Activated T-cell treated with anti-CD3 and anti-CD28 coated beads, Interleukin-2, amount 50 U/mL, for 72 hours (primary cell): ENCODE data around the gene PCED1B. TPM values are rescaled to one million over a fixed set of nuclear protein-coding genes. Genes with fewer than 3 reads are reported as not detected.

ENCODE experiments used
- ATAC-seq, 2 donors: fragments of 150-1000 bp; cut with Tn5 transposase; replicated peaks in 1 of 2; 2 replicates each; pipeline ENCODE4 v1.10.0; 2021; ENCODE audit warnings: moderate library complexity in 2 of 2, mild to moderate bottlenecking in 1 of 2
- DNase-seq, 2 donors: peaks; one replicate each; pipeline ENCODE4 v3.0.0; 2021 to 2022; ENCODE audit warnings: mixed read lengths in 1 of 2
- H3K27ac Mint-ChIP-seq: one replicate; pipeline ENCODE4 v1.8.0; 2022; ENCODE audit warnings: mild to moderate bottlenecking, moderate library complexity, mixed read lengths
- H3K27me3 Mint-ChIP-seq: one replicate; pipeline ENCODE4 v1.8.0; 2022; ENCODE audit warnings: low read depth, mixed read lengths
- H3K36me3 Mint-ChIP-seq, 2 donors: one replicate each; pipeline ENCODE4 v1.8.0; 2022; ENCODE audit warnings: mixed read lengths in 2 of 2, mild to moderate bottlenecking in 1 of 2; ENCODE audit not compliant: insufficient read depth in 2 of 2
- H3K4me1 Mint-ChIP-seq: one replicate; pipeline ENCODE4 v1.8.0; 2022; ENCODE audit warnings: low read depth, mixed read lengths
- H3K4me3 Mint-ChIP-seq, 2 donors: one replicate each; pipeline ENCODE4 v1.8.0; 2022; ENCODE audit warnings: mild to moderate bottlenecking in 2 of 2, mixed read lengths in 2 of 2, moderate library complexity in 2 of 2
- H3K9me3 Mint-ChIP-seq, 2 donors: one replicate each; pipeline ENCODE4 v1.8.0; 2022; ENCODE audit warnings: mixed read lengths in 2 of 2
- total RNA-seq, 2 donors: library from RNA; stranded (reverse); gene quantifications; one replicate each; pipeline ENCODE4 v1.2.3, GENCODE V29; 2022

Gene PCED1B
- total RNA-seq, 2 donors from 2014 or later = 73.6 to 91.8 TPM

DNA sequence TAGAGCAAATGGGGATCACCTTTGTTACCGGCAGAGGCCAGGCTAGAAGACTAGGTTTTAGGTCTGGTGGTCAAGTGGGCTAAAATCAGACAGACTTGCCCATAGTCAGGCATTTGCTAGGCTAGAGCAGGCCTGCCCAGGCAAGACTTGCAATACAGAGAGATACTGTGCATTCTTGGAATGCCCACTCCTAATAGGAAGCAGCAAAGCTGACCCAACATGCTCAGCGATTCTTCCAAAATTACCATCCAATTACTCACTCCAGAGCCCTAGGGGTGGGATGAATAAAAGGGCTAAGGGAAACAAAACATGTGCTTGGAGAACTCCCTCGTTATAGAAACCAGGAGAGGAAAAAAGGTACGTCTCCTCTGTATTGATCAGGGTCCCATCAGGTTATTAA is 188.2 kb downstream of the PCED1B start:
- H3K4me3 Mint-ChIP-seq = no peak overlapping the region
- peaks cover 61% of the 10 kb centered on the region for H3K4me1 Mint-ChIP-seq
- H3K36me3 Mint-ChIP-seq = peaks cover 4 to 6% of the 10 kb centered on the region in 2 donors
- no peak for ATAC-seq
- no peaks in the 10 kb centered on the region for H3K27me3 Mint-ChIP-seq
- DNase-seq = no peak
- peaks cover 2 to 5% of the 10 kb centered on the region in 2 donors for H3K9me3 Mint-ChIP-seq
- H3K27ac Mint-ChIP-seq = no peak overlapping the region

DNA sequence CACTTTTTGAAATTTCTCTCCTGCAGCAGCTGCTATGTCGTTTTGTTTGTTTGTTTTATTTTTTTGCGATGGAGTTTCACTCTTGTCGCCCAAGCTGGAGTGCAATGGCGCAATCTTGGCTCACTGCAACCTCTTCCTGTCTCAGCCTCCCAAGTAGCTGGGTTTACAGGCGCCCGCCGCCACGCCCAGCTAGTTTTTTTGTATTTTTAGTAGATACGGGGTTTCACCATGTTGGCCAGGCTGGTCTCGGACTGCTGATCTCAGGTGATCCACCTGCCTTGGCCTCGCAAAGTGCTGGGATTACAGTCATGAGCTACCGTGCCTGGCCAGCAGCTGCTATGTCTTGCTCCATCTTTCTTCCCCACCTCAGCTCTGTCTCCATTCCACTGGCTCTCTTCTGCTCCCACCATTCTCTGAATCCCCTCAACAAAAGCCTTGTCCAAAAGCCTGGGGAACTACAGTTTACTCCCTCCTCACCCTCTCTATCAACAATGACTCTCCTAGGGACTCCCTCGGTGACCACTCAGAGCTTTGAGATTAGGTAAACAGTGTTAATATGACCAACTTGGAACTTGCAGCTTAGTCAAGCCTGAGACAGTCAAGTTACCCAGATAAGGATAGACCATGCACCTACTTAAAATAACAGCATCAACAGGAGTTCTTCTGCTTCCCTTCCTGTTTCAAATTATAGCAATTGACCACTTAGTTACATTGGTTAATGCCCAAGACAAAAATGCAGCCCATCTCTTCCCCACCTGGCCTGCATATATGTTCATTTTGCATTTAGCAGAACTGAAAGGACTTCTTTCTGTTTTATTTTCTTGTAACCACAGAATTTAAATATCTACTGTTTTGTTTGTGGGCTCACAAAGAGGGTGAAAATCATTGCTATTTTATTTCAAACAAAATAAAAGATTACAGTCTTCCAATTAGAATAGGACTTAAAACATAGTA is 189.4 kb downstream of the PCED1B start:
- Mint-ChIP-seq H3K4me1 (peaks cover 73% of the 10 kb centered on the region), H3K27ac (no peak overlapping the region), H3K4me3 (peak overlapping the region in 1 of 2 donors; percentile 23), H3K36me3 (peaks cover 4 to 6% of the 10 kb centered on the region in 2 donors), H3K27me3 (no peaks in the 10 kb centered on the region), H3K9me3 (peaks cover 2 to 5% of the 10 kb centered on the region in 2 donors)
- peak in 1 of 2 donors; percentile 40 for ATAC-seq
- no peak for DNase-seq

DNA sequence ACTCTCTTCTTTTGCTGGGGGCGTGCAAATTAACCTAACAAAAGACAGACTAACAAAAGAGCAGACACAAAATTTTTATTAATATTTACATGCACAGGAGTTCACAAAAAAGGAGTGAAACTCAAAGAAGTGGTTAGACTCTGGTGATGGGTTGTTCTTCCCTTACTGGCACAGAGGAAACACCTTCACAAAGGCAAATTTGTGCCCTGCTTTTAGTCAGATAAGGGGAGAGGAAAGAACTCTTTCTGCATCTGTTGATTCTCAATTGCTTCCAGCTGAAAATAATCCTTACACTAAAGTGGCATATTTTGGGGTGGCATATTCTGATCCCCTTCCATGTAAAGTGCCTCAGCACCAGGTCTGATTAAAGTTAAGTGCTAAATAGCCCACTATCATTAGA is 190.5 kb downstream of the PCED1B start:
- H3K27me3 Mint-ChIP-seq = no peaks in the 10 kb centered on the region
- H3K36me3 Mint-ChIP-seq = peaks cover 2 to 3% of the 10 kb centered on the region in 2 donors
- H3K9me3 Mint-ChIP-seq = peaks cover 2 to 3% of the 10 kb centered on the region in 2 donors
- DNase-seq (no peak), ATAC-seq (no peak)
- H3K27ac Mint-ChIP-seq = no peak overlapping the region
- H3K4me1 Mint-ChIP-seq = peaks cover 76% of the 10 kb centered on the region
- no peak overlapping the region for H3K4me3 Mint-ChIP-seq

DNA sequence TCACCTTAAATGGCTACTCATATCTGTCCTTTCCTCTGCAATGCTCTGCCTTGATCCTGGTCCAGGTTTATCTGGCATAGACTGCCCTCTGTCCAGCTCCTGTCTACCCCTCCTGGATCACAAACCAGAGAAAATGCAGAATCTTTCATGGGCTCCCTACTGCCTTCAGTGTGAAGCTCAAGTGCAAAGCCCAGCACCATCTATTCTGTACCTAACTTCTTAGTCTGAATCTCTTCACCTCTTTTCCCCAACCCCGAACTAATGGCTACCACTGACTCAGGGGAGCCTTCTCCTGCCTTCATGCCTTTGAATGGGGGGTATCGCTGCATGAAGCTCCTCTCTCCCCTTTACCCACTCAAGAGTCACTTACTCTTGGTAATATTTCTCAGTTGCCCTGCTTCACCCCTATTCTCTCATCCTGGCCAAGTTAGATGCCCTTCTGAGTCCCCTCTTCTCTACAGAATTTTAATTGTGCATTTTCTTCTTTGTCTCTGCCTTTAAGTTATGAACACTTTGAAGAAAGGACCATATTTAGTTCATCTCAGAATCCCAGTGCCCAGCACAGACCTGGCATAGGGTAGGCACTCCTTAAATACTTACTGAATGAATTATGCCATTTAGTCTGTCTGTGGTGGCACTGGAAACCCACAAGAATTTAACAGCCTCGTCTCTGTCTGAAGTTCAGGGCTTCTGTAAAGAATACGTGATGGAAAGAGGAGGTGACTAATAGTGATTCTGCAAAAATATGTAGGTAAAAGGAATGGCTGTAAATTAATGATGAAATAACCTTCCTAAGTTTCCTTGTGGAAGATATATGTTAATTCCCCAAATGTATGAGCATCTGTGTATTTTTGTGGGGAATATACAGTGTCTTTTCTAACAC is 191.6 kb downstream of the PCED1B start:
- H3K4me1 Mint-ChIP-seq = peaks cover 76% of the 10 kb centered on the region
- DNase-seq (peak in 1 of 2 donors; percentile 25), ATAC-seq (peak; percentile 80 to 83)
- H3K27me3 Mint-ChIP-seq = no peaks in the 10 kb centered on the region
- H3K4me3 Mint-ChIP-seq = peak overlapping the region; percentile 59 to 75
- H3K36me3 Mint-ChIP-seq = peaks cover 2 to 3% of the 10 kb centered on the region in 2 donors
- H3K9me3 Mint-ChIP-seq = peaks cover 2 to 3% of the 10 kb centered on the region in 2 donors
- H3K27ac Mint-ChIP-seq = peak overlapping the region; percentile 87

DNA sequence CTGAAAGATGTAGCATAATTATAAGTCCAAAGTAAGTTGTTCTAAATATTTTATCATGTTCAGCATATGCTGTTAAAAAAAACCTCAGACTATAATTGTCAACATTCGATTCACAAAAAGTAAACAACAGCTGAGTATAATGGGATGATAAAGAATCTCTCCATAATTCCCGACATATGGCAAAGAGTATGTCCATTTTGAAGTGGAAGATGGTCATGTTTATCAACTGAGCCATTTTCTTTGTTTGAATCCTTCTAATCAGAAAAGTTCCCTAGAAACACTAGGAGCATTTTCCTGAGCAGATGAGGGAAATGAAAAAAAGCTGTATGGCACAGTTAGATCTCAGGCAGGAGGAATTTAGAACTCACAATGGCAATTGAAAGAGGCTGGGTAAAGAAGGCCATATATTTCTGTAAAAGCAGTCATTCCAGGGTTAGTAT is 192.4 kb downstream of the PCED1B start:
- ATAC-seq (no peak), DNase-seq (no peak)
- H3K4me3 Mint-ChIP-seq = peak overlapping the region; percentile 19 to 23
- peaks cover 84% of the 10 kb centered on the region for H3K4me1 Mint-ChIP-seq
- H3K36me3 Mint-ChIP-seq = peaks cover 2 to 5% of the 10 kb centered on the region in 2 donors
- peak overlapping the region; percentile 72 for H3K27ac Mint-ChIP-seq
- H3K9me3 Mint-ChIP-seq = peaks cover 2 to 3% of the 10 kb centered on the region in 2 donors
- H3K27me3 Mint-ChIP-seq = no peaks in the 10 kb centered on the region

DNA sequence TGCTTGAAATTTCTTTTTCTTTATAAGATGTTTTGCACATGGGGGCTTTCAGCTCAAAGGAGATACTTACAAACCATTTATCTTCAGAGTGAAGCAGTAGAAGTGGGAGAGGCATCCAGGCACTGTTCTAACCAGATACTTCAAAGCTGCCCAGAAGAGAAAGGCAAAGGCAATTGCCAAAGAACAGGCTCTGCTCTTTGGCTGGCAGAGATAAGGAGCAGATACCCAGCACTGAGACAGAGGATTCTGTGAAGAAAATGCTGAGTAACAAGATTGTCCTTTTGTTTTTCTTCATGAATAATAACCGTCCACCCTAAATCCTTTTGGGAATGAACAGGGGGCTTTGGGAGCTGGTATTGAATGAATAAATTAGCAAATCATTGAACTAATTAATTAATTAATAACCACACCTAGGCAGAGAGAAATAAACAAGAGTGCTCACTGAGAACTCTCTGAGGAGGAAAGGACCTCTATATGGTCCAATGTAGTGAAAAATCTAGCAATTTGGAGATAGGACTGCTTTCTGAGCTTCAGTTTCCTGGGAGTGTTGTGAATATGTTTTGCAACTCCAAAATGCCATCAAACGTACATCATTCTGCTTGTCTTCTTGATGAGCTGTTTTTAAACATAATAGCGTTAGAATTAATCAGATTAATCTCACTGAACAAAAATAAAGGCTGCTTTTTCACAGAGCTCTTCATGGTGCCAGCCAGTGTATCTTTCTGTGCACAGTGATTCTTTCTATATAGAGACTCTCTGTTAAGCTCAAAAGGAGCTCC is 193.2 kb downstream of the PCED1B start:
- Mint-ChIP-seq H3K27me3 (no peaks in the 10 kb centered on the region), H3K36me3 (peaks cover 2 to 7% of the 10 kb centered on the region in 2 donors), H3K4me1 (peaks cover 92% of the 10 kb centered on the region), H3K4me3 (peak overlapping the region; percentile 19 to 47), H3K27ac (peak overlapping the region; percentile 72), H3K9me3 (peaks cover 4% of the 10 kb centered on the region in 2 donors)
- DNase-seq (no peak), ATAC-seq (no peak)

DNA sequence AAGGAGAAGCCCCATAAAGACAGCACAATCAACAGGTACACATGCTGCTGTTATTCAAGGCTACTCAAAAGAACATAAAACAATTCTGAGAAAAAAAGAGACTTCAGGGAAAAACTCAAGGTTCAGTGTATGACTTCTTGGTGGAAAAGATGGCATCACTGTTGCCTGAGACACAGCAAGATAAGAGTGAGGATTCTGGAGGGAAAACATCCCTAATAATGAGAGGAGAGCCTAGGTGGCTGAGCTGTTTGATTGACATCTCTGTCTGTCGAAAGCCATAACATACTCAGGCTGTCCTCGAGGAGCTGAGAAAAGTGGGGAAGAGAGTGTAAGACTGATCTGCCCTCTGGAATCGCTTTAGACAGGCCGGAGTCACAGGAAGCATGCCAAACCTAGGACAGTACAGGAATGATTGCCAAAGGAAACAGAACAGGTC is 193.8 kb downstream of the PCED1B start:
- Mint-ChIP-seq H3K4me1 (peaks cover 98% of the 10 kb centered on the region), H3K36me3 (peaks cover 2 to 7% of the 10 kb centered on the region in 2 donors), H3K4me3 (peak overlapping the region; percentile 15 to 47), H3K27me3 (no peaks in the 10 kb centered on the region), H3K27ac (no peak overlapping the region), H3K9me3 (peaks cover 5 to 6% of the 10 kb centered on the region in 2 donors)
- ATAC-seq = no peak
- no peak for DNase-seq

DNA sequence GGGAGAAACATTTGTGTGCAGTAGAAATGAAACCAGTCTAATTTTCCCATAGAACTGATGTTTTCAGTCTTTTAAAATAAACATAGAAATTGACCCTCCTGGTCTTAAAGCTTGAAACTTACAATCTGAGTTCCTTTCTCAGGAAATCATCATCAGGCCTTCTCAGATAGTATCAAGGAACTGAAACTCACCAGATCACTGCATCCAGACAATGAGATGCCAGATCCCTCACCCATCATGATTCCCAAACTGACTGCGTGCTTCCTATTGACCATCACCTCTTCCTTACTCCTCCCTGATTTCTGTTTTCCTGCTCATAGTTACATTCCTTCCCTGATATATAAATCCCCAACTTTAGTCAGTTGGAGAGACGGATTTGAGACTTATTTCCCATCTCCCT is 195.3 kb downstream of the PCED1B start:
- peak overlapping the region; percentile 25 to 36 for H3K4me3 Mint-ChIP-seq
- H3K36me3 Mint-ChIP-seq = peaks cover 0 to 4% of the 10 kb centered on the region in 2 donors
- peak overlapping the region; percentile 4 for H3K27ac Mint-ChIP-seq
- ATAC-seq (no peak), DNase-seq (no peak)
- H3K4me1 Mint-ChIP-seq = peaks cover 97% of the 10 kb centered on the region
- peaks cover 3 to 4% of the 10 kb centered on the region in 2 donors for H3K9me3 Mint-ChIP-seq
- no peaks in the 10 kb centered on the region for H3K27me3 Mint-ChIP-seq

DNA sequence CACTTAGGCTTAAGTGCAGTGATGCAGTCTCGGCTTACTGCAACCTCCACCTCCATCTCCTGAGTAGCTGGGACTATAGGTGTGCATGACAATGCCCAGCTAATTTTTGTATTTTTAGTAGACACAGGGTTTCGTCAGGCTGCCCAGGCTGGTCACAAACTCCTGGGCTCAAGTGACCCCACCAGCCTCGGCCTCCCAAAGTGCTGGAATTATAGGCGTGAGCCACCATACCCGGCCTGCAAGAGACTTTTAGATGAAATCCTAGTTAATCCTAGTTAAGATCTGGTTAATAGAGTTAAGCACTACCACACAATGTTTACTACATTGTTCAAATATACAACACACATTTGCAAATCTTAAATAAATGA is 196.8 kb downstream of the PCED1B start:
- Mint-ChIP-seq H3K4me1 (peaks cover 97% of the 10 kb centered on the region), H3K36me3 (peaks cover 0 to 4% of the 10 kb centered on the region in 2 donors), H3K9me3 (peaks cover 3 to 4% of the 10 kb centered on the region in 2 donors), H3K27ac (peak overlapping the region; percentile 96), H3K4me3 (peak overlapping the region; percentile 73 to 87), H3K27me3 (no peaks in the 10 kb centered on the region)
- ATAC-seq = no peak
- DNase-seq = no peak

DNA sequence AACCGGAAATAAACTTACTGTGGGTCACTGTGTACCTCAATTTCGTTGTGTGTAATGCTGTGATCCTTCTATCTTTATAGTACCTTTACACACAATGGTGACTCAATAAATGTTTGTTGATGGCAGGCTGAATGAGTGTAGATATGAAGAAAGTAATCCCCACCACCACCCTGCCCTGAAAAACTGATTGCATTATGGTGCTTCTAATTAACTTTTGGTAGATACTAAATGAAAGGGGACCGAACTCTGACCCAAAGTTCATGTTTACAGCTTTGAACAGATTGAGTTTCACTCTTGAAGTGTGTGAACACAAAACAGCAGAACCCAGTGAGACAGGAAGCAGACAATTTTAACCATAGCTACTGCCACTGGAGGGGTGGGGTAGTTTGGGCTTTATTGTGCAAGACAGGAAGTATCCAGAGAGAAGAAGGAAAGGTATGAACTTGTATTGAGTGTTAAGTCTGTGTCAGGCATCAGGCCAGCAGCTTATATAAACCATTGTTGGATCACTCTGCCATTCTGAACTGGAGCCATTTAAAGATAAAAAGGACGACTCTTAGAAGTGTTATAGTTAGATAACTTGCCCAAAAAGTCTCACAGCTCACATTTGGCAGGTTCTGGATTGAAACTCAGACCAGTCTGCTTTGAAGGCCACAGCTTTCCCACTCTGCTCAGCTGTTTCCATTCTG is 197.3 kb downstream of the PCED1B start:
- H3K27ac Mint-ChIP-seq = peak overlapping the region; percentile 96
- peak overlapping the region; percentile 73 to 87 for H3K4me3 Mint-ChIP-seq
- H3K27me3 Mint-ChIP-seq = no peaks in the 10 kb centered on the region
- peaks cover 3 to 4% of the 10 kb centered on the region in 2 donors for H3K9me3 Mint-ChIP-seq
- peaks cover 97% of the 10 kb centered on the region for H3K4me1 Mint-ChIP-seq
- DNase-seq (peak; percentile 57 to 67), ATAC-seq (peak; percentile 75 to 83)
- H3K36me3 Mint-ChIP-seq = peaks cover 0 to 4% of the 10 kb centered on the region in 2 donors

DNA sequence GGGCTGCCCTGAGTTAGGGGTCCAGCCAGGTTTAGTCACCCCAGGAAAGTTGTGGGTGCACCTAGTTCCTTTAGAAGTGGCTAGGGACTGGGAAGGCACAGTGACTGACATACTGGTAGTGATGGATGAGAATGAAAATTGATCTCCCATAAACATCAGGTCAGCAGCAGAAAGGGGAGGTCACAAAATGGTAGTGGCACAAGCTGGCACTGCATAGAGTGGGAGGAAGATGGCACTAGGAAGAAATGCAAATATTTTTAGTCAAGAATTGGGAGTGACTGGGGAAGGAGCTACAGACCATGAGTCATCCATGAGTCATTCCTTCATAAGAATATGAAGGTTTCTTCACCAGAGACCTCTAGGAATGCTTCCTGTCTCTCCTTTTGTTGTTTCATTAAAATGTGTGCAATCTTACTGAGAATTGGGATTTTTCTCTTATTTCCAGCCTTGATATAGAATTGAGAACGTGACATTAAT is 198.6 kb downstream of the PCED1B start:
- H3K9me3 Mint-ChIP-seq = peaks cover 3 to 4% of the 10 kb centered on the region in 2 donors
- peaks cover 0 to 4% of the 10 kb centered on the region in 2 donors for H3K36me3 Mint-ChIP-seq
- no peaks in the 10 kb centered on the region for H3K27me3 Mint-ChIP-seq
- H3K4me1 Mint-ChIP-seq = peaks cover 97% of the 10 kb centered on the region
- DNase-seq (peak in 1 of 2 donors; percentile 21), ATAC-seq (peak; percentile 39 to 46)
- H3K4me3 Mint-ChIP-seq = peak overlapping the region; percentile 74 to 87
- H3K27ac Mint-ChIP-seq = peak overlapping the region; percentile 96
